Glutamatergic neuron (in vitro differentiated cells): Measurements from ENCODE around the gene PTPRE. TPM values are rescaled to one million over a fixed set of nuclear protein-coding genes. Genes with fewer than 3 reads are reported as not detected.

ENCODE experiments used
- DNase-seq: peaks from one replicate; pipeline ENCODE4 v3.0.0; 2022
- H3K27ac Mint-ChIP-seq: one replicate; pipeline ENCODE4 v1.8.0; 2020; ENCODE audit warnings: mild to moderate bottlenecking, mixed read lengths, inconsistent platforms; ENCODE audit not compliant: unreplicated experiment
- H3K27me3 Mint-ChIP-seq: one replicate; pipeline ENCODE4 v1.8.0; 2020; ENCODE audit warnings: mild to moderate bottlenecking, moderate library complexity, mixed read lengths, inconsistent platforms; ENCODE audit not compliant: unreplicated experiment
- H3K36me3 Mint-ChIP-seq: one replicate; pipeline ENCODE4 v1.8.0; 2020; ENCODE audit warnings: mild to moderate bottlenecking, mixed read lengths, inconsistent platforms; ENCODE audit not compliant: unreplicated experiment
- H3K4me1 Mint-ChIP-seq: one replicate; pipeline ENCODE4 v1.8.0; 2020; ENCODE audit warnings: mild to moderate bottlenecking, low read depth, mixed read lengths, inconsistent platforms; ENCODE audit not compliant: unreplicated experiment
- H3K4me3 Mint-ChIP-seq: one replicate; pipeline ENCODE4 v1.8.0; 2020; ENCODE audit warnings: mild to moderate bottlenecking, mixed read lengths, inconsistent platforms; ENCODE audit not compliant: unreplicated experiment
- H3K9me3 Mint-ChIP-seq: one replicate; pipeline ENCODE4 v1.8.0; 2020; ENCODE audit warnings: mild to moderate bottlenecking, moderate library complexity, mixed read lengths, inconsistent platforms; ENCODE audit not compliant: unreplicated experiment
- CTCF ChIP-seq: fragments of 200-600 bp; sonication (generic); IDR thresholded peaks from one replicate; pipeline ENCODE4 v1.5.0; 2021; ENCODE audit not compliant: partially characterized antibody, unreplicated experiment
- total RNA-seq: library from RNA; stranded (reverse); fragmentation: NEBNext Ultra II Directional; extraction: Animal tissue kit (Norgen Biotek cat#: 25700); gene quantifications from one replicate; pipeline ENCODE4 v1.2.1, GENCODE V29; 2021; ENCODE audit not compliant: unreplicated experiment

Gene PTPRE
- total RNA-seq, 1 donor from 2014 or later, result 2.6 TPM

GRCh38 chr10:127925471-127926207, 18.7 kb downstream of the PTPRE start:
- Mint-ChIP-seq H3K27me3 (peaks cover 1% of the 10 kb centered on the region), H3K4me3 (no peak overlapping the region), H3K9me3 (peaks cover 3% of the 10 kb centered on the region), H3K4me1 (no peaks in the 10 kb centered on the region), H3K27ac (no peak overlapping the region), H3K36me3 (no peaks in the 10 kb centered on the region)
- DNase-seq, result no peak
- no peak for TF ChIP-seq CTCF

DNA sequence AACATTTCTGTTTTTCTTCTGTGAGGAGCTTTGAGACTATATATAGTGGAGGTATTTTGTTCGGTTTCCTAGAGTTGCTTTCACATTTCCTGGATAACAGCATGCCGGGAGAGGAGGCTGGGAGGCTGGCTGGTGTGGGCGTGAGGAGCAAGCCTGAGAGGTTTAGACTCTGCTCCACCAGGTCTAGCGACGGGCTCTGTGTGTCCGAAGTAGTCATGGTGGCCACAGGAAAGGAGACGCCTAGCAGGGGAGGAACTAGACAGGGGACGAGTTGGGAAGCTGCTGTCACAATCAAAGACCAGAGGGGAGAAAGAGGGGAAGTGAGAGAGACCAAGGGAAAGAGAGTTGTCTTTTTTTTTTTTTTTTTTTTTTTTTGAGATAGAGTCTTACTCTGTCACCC, 19.6 kb downstream of the PTPRE start:
- H3K27ac Mint-ChIP-seq, result no peak overlapping the region
- no peak for TF ChIP-seq CTCF
- peaks cover 1% of the 10 kb centered on the region for H3K27me3 Mint-ChIP-seq
- H3K4me3 Mint-ChIP-seq, result no peak overlapping the region
- peaks cover 3% of the 10 kb centered on the region for H3K9me3 Mint-ChIP-seq
- no peaks in the 10 kb centered on the region for H3K4me1 Mint-ChIP-seq
- DNase-seq, result no peak
- no peaks in the 10 kb centered on the region for H3K36me3 Mint-ChIP-seq

DNA sequence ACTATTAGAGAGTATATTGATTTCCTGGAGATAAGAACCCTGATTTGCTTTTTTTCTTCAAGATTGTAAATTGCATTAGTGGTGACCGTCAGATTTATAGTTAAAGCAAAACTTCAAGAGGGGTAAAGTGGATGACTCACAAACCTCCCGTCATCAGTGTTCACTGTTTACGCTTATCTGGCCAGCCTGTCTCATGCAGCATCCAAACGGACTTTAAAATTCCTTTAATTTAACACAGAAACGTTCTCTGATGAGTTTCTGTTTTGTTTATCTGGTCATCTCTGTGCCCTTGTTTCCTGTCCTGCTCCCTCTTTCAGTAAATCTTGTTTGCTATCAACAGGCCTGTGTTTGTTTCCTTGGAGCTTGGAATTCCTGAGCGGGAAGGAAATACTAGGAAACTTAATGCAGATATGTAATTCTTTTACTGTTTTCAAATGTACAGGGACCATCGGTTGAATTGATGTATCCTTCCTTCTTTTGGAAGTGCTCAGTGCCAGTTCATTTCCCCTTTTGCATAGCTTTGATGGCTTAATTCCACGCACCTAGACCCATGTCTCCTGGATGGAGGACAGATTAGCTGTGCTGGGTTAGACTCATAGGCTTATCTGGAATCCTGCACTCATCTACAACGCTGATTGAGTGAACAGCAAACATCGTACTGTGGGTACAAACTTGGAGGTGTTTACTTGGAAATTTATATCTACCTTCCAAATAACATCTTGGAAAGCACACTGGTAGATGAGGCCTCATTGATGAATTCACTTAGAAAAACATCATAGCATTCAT, 21.3 kb downstream of the PTPRE start:
- Mint-ChIP-seq H3K4me3 (no peak overlapping the region), H3K27me3 (peaks cover 1% of the 10 kb centered on the region), H3K4me1 (no peaks in the 10 kb centered on the region), H3K36me3 (no peaks in the 10 kb centered on the region), H3K9me3 (peaks cover 2% of the 10 kb centered on the region), H3K27ac (no peak overlapping the region)
- no peak for TF ChIP-seq CTCF
- no peak for DNase-seq

DNA sequence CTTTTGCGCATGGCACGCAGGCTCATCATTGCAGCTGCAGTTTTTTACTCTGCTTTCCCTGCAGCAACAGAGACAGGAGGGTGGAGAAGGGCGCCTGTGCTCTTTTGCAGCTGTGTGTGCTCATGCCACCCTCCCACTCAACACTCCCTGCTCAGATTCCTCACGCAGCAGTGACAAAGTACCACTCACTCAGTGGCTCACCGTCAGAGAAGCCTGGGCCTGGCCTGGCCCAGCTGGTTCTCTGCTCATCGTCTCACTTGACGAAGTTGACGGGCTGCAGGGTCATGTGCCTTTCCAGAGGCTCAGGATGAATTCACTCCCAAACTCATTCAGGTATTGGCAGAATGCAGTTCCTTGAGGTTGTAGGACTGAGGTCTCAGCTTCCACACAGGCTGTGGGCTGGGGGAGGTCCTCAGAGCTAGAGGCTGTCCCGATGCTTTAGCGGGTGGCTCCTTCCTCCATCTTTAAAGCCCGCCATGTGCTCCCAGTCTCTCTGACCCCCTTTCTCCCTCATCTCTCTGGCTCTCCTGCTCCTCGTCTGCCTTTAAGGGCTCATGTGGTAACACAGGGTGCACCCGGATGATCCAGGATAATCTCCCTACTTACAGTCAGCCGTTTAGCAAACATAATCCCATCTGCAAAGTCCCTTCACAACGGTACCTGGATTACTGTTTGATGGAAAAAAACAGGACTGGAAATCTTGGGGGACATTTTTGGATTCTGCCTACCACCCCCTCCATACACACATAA, 25.8 kb downstream of the PTPRE start:
- H3K9me3 Mint-ChIP-seq, result peaks cover 3% of the 10 kb centered on the region
- no peaks in the 10 kb centered on the region for H3K4me1 Mint-ChIP-seq
- H3K27ac Mint-ChIP-seq, result no peak overlapping the region
- TF ChIP-seq CTCF, result no peak
- no peak overlapping the region for H3K4me3 Mint-ChIP-seq
- no peak for DNase-seq
- H3K36me3 Mint-ChIP-seq, result no peaks in the 10 kb centered on the region
- H3K27me3 Mint-ChIP-seq, result no peaks in the 10 kb centered on the region
